Left lung (tissue), 10 donors: ENCODE results near the gene LRIG1. TPM values are rescaled to one million over a fixed set of nuclear protein-coding genes. Genes with fewer than 3 reads are reported as not detected.

ENCODE experiments used
- ATAC-seq: fragments of 200-7000 bp; cut with Tn5 transposase; one replicate; pipeline ENCODE4 v1.9.1; 2020; ENCODE audit warnings: moderate library complexity
- DNase-seq, 4 donors: peaks; one replicate each; pipeline ENCODE4 v3.0.0-alpha.2; 2013 to 2020
- H3K27ac ChIP-seq, 2 donors: fragments of 200-600 bp; sonication (generic) in 1 of 2; one replicate each; pipeline versions ENCODE4 v1.5.0 to v1.8.0; 2020 to 2021
- H3K27me3 ChIP-seq, 2 donors: fragments of 200-600 bp; sonication (generic) in 1 of 2; one replicate each; pipeline versions ENCODE4 v1.5.0 to v1.8.0; 2020 to 2021
- H3K36me3 ChIP-seq, 2 donors: fragments of 200-600 bp; sonication (generic) in 1 of 2; one replicate each; pipeline versions ENCODE4 v1.5.0 to v1.8.0; 2020 to 2021
- H3K4me1 ChIP-seq, 2 donors: fragments of 200-600 bp; one replicate each; pipeline ENCODE4 v1.8.0; 2021
- H3K4me3 ChIP-seq, 2 donors: fragments of 200-600 bp; sonication (generic) in 1 of 2; one replicate each; pipeline versions ENCODE4 v1.5.0 to v1.8.0; 2020 to 2021; ENCODE audit warnings: mild to moderate bottlenecking in 1 of 2
- H3K9me3 ChIP-seq, 2 donors: fragments of 200-600 bp; sonication (generic) in 1 of 2; one replicate each; pipeline versions ENCODE4 v1.5.0 to v1.8.0; 2020 to 2021
- intact Hi-C, 2 donors: fragments of 100-400 bp; cut with DNase I; formaldehyde crosslinking; loops; one replicate each; pipeline versions ENCODE4 v1.11.2 to v1.14.2; 2022
- polyA plus RNA-seq, 6 donors: library from polyadenylated mRNA; unstranded; fragments of 120-200 nt; gene quantifications; one replicate each; pipeline ENCODE4 v1.2.1, GENCODE V29; 2013; ENCODE audit not compliant: insufficient read length in 6 of 6
- total RNA-seq, 2 donors: library from RNA; stranded (reverse); fragmentation: NEBNext Ultra II Directional; extraction: Animal tissue kit (Norgen Biotek cat#: 25700); gene quantifications; one replicate each; pipeline ENCODE4 v1.2.1, GENCODE V29; 2021
- TF ChIP-seq, protein P1 (sequence below), 2 donors: fragments of 200-600 bp; sonication (generic) in 1 of 2; IDR thresholded peaks; one replicate each; pipeline versions ENCODE4 v1.5.0 to v1.8.0; 2021; ENCODE audit warnings: antibody characterized with exemption in 2 of 2
- donor health status: DM: no; HTN: yes; CAD: no.
- donor health status: DM: no; HTN: no; CAD: no.

LRIG1 gene
- total and polyA plus RNA-seq, 8 donors = 32.6 to 42.7 (median 35.7) TPM

DNA sequence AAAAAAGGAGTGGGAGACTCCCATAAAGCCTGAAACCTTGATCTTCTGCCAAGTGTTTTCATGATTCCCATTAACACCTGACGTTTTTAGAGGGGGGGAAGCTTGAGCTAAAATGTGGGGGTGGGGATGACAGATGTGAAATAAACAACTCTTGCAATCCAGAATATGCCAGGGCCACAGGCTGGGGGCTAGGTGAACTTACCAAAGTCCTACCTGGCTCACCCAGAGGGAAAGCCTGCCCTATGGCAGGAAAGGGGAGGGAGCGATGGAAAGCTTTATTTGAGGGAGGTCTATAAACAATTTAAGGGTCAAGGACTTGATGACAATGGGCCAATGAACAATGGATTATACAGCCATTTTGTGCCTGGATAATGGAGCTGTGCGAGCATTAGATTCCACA, 108.3 kb downstream of the LRIG1 start:
- no peak for ATAC-seq
- H3K27me3 ChIP-seq = no peaks in the 10 kb centered on the region
- peak in 1 of 4 donors; percentile 7 for DNase-seq
- no peak overlapping the region for H3K4me3 ChIP-seq
- peaks cover 0 to 54% of the 10 kb centered on the region in 2 donors for H3K36me3 ChIP-seq
- H3K9me3 ChIP-seq = no peaks in the 10 kb centered on the region
- TF ChIP-seq, protein P1, sequence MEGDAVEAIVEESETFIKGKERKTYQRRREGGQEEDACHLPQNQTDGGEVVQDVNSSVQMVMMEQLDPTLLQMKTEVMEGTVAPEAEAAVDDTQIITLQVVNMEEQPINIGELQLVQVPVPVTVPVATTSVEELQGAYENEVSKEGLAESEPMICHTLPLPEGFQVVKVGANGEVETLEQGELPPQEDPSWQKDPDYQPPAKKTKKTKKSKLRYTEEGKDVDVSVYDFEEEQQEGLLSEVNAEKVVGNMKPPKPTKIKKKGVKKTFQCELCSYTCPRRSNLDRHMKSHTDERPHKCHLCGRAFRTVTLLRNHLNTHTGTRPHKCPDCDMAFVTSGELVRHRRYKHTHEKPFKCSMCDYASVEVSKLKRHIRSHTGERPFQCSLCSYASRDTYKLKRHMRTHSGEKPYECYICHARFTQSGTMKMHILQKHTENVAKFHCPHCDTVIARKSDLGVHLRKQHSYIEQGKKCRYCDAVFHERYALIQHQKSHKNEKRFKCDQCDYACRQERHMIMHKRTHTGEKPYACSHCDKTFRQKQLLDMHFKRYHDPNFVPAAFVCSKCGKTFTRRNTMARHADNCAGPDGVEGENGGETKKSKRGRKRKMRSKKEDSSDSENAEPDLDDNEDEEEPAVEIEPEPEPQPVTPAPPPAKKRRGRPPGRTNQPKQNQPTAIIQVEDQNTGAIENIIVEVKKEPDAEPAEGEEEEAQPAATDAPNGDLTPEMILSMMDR (IDR thresholded peaks at IDR 0.05) = no peak
- intact Hi-C loops = no loop called here
- no peaks in the 10 kb centered on the region for H3K4me1 ChIP-seq
- no peak overlapping the region for H3K27ac ChIP-seq

DNA sequence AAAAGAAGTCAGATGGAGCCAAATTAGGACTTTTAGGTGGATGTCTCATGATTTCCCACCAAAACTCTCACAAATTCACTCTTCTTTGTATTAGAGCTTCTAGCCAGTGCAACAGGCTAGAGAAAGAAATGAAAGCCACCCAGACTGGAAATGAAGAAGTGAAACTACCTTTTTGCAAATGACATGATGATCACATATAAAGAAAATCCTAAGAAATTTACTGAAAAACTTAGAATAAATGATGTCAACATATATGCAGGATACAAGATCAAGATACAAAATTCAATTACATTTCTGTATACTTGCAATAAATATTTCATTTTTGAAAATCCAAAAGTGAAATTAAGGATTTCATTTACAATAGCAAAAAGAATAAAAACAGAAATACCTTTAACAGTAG, 110.8 kb downstream of the LRIG1 start:
- no peaks in the 10 kb centered on the region for H3K4me1 ChIP-seq
- H3K27ac ChIP-seq = no peak overlapping the region
- H3K36me3 ChIP-seq = peaks cover 0 to 57% of the 10 kb centered on the region in 2 donors
- intact Hi-C loops = no loop called here
- no peak for DNase-seq
- H3K9me3 ChIP-seq = no peaks in the 10 kb centered on the region
- no peak for ATAC-seq
- TF ChIP-seq, protein P1 (IDR thresholded peaks at IDR 0.05) = no peak
- H3K27me3 ChIP-seq = no peaks in the 10 kb centered on the region
- no peak overlapping the region for H3K4me3 ChIP-seq

DNA sequence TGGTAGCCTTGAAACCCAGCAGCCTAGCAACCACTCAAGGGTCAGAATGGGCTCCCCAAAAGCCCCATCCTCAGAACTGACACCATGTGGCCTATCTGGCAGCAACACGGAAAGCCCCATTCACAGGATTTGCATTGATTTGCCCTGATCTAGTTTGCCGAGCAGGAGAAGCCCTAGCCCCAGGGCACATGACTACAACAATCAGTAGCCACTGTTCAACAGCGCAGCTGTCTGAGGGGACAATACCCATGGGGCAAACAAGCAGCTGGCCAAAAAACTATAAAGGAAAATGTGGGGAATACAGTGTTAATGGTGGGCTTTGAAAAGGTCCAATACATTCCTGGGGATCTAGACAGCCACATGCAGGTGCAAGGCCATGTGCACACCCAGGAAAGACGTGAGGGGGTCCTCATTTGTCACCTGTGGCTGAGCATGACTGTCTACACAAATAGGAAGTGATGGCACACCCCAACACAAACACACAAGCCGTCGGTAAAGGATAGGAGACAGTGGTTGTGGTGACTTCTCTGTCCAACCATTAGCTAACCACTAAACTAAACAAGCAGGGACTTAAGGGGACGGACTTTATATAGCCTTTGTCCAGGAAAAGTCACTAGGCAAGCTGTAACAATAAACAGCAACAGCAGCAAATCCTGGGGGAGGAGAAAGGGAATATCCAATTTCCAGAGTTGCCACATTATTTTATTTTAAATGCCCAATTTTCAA, 113.7 kb downstream of the LRIG1 start:
- Histone ChIP-seq H3K4me1 (no peaks in the 10 kb centered on the region), H3K4me3 (no peak overlapping the region), H3K9me3 (no peaks in the 10 kb centered on the region), H3K27ac (no peak overlapping the region), H3K27me3 (no peaks in the 10 kb centered on the region), H3K36me3 (peaks cover 0 to 62% of the 10 kb centered on the region in 2 donors)
- ATAC-seq (no peak), DNase-seq (no peak)
- TF ChIP-seq, protein P1 (IDR thresholded peaks at IDR 0.05) = no peak
- intact Hi-C loops = no loop called here

DNA sequence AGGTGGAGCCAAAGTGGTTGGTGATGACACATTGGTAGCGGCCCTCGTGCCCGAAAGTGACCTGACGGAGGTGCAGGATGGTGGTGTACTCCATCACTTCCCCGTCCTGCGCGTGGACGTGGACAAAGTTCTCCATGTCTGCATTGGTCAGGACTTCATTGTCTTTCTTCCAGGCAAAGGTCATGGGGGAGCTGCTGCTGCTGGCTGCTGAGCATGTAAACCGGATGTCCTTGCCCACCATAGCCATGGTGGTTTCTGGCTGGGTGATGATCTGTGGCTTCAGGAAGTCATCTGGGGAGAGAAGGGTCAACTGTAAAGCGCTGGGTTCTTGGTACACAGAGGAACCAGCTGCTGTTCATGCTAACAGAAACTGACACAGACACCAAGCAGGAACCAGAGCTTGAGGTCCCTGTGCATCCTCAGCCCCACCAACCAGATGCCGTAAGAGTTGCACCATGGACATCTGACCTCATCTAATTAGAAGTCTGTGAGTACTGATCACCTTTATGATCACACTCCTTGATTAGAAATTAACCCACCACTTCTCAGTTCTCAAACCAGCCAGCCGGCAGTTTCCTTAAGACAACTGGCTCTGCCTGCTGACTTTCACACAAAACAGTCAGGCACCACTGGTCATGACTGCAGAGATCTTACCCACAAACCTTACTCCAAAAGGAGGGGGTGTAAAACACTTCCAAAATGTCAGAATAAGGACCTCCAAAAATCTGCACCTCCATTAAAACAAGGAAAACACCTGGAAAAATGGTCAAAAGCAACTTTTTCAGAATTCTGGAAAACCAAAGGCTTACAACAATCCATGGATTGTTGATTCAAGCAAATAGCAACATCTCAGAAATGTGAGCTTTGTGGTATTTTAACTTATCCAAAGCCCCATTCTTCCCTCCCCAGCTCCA, 114.6 kb downstream of the LRIG1 start:
- TF ChIP-seq, protein P1 (IDR thresholded peaks at IDR 0.05) = no peak
- DNase-seq = peak in 1 of 4 donors; percentile 42
- intact Hi-C loops = no loop called here
- no peaks in the 10 kb centered on the region for H3K27me3 ChIP-seq
- no peaks in the 10 kb centered on the region for H3K9me3 ChIP-seq
- no peaks in the 10 kb centered on the region for H3K4me1 ChIP-seq
- no peak overlapping the region for H3K27ac ChIP-seq
- ATAC-seq = no peak
- H3K4me3 ChIP-seq = no peak overlapping the region
- peaks cover 0 to 65% of the 10 kb centered on the region in 2 donors for H3K36me3 ChIP-seq

DNA sequence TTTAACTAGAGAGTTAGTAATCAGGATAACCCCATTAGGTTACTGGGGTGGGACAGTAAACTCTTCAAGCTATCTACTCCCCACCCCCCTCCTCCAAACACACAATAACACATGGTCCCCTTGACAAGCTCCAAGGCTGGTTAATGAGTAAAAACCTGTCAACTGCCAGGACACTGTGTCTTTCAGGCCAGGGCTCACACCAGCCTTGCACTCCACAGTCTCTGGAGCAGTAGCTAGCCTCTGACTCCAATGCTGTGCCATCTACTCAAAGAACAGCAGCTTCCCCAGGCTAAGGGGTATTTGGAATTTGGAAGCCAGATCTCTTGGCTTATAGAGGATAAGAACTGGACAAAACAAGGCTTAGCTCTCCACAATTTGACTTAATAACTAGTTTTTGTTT, 115.8 kb downstream of the LRIG1 start:
- Histone ChIP-seq H3K27ac (no peak overlapping the region), H3K4me3 (no peak overlapping the region), H3K27me3 (no peaks in the 10 kb centered on the region), H3K36me3 (peaks cover 0 to 77% of the 10 kb centered on the region in 2 donors), H3K9me3 (no peaks in the 10 kb centered on the region), H3K4me1 (no peaks in the 10 kb centered on the region)
- TF ChIP-seq, protein P1 (IDR thresholded peaks at IDR 0.05) = no peak
- DNase-seq = no peak
- intact Hi-C loops = no loop called here
- no peak for ATAC-seq
